NT2/D1 (cell line): ENCODE results near the gene CDON.

Experiments used
- DNase-seq: peaks from one replicate; pipeline ENCODE4 v3.0.0-alpha.2; 2011; ENCODE audit warnings: low read depth, low spot score
- H3K27me3 ChIP-seq: 2 replicates; pipeline ENCODE4 v1.6.0; 2011; ENCODE audit warnings: mild to moderate bottlenecking; ENCODE audit not compliant: insufficient read length, insufficient read depth
- H3K36me3 ChIP-seq: 2 replicates; pipeline ENCODE4 v1.6.1; 2011; ENCODE audit warnings: mild to moderate bottlenecking, low read length, mixed read lengths; ENCODE audit not compliant: insufficient read depth, insufficient read length
- H3K4me1 ChIP-seq: 2 replicates; pipeline ENCODE4 v1.5.1; 2011; ENCODE audit not compliant: insufficient read depth, insufficient read length
- H3K4me3 ChIP-seq: 2 replicates; pipeline ENCODE4 v1.5.1; 2011; ENCODE audit warnings: low read depth; ENCODE audit not compliant: insufficient read length
- H3K9ac ChIP-seq: 2 replicates; pipeline ENCODE4 v1.6.0; 2011; ENCODE audit warnings: low read depth; ENCODE audit not compliant: insufficient read length
- H3K9me3 ChIP-seq: 2 replicates; pipeline ENCODE4 v1.5.1; 2011; ENCODE audit warnings: mild to moderate bottlenecking, low read length; ENCODE audit not compliant: insufficient read depth
- SUZ12 ChIP-seq: IDR thresholded peaks from 2 replicates; pipeline ENCODE4 v1.6.1; 2011; ENCODE audit not compliant: insufficient read length, insufficient read depth; ENCODE audit errors: extremely low read depth
- YY1 ChIP-seq: IDR thresholded peaks from 2 replicates; pipeline ENCODE4 v1.6.1; 2011; ENCODE audit not compliant: insufficient read length, insufficient read depth
- ZNF274 ChIP-seq: IDR thresholded peaks from 2 replicates; pipeline ENCODE4 v1.6.1; 2011; ENCODE audit warnings: mild to moderate bottlenecking, low read depth, low read length

The CDON gene

DNA sequence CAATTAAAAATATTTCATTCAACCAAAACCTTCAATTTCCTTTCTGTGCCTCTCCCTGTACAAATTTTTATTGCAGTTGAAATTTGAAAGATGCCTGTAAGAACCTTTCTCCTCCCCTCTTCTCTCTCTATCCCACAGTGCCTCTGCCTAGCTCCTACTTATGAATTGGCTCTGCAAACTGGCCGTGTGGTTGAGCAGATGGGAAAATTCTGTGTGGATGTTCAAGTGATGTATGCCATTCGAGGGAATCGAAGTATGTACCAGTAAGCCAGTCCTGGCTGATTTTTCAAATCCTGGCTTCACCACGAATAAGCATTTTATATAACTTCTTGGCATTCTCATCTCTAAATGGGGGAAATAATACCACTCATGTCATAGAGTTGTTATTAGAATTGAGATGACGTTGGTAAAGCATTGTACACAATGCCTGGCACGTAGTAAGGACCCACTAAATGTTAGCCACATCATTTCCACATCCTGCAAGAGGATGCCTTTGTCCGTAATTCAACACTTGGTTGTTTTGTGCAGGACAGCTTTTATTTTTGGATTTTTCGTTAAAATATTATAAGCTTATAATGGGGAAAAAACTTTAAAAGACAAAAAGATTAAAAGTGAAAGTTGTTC lies 152.3 kb downstream of the CDON start:
- no peaks in the 10 kb centered on the region for H3K36me3 ChIP-seq
- no peaks in the 10 kb centered on the region for H3K9me3 ChIP-seq
- H3K4me1 ChIP-seq, result no peaks in the 10 kb centered on the region
- H3K27me3 ChIP-seq, result peaks cover under 1% of the 10 kb centered on the region
- TF ChIP-seq SUZ12 (no peak), YY1 (no peak), ZNF274 (no peak)
- no peak for DNase-seq
- no peak overlapping the region for H3K9ac ChIP-seq
- no peak overlapping the region for H3K4me3 ChIP-seq
